ENCODE data around the gene TTC19.

Gene TTC19

GRCh38 chr17:15981208-15981607, 18.4 kb upstream of the TTC19 start (continued):
- no peak for TF ChIP-seq ATF2 (tag by site-specific recombination; IDR thresholded peaks at IDR 0.05; ENCODE audit: low read depth)

- Histone ChIP-seq H3K36me3 (ENCODE audit: control insufficient read depth in 2 of 2, insufficient read depth in 1 of 2, low read length in 2 of 2) (peaks cover 39 to 84% of the 10 kb centered on the region in 2 experiments), H3K9me3 (ENCODE audit: control insufficient read depth, insufficient read depth, low read depth, low read length) (no peaks in the 10 kb centered on the region), H3K4me3 (ENCODE audit: low read depth, low read length) (no peak overlapping the region), H3K27ac (ENCODE audit: extremely low read depth, low read depth, low read length) (no peak overlapping the region), H3K4me1 (ENCODE audit: control insufficient read depth, insufficient read depth, low read length) (no peaks in the 10 kb centered on the region)
- CTCF ChIA-PET = no interaction called here
- POLR2A ChIA-PET = no interaction called here
- no peak for TF ChIP-seq ZNF707 (tag by site-specific recombination; IDR thresholded peaks at IDR 0.05)
- TF ChIP-seq ZNF274 (IDR thresholded peaks at IDR 0.05; ENCODE audit: low read length) = no peak
- no peak for TF ChIP-seq ZNF274 (tag by site-specific recombination; IDR thresholded peaks at IDR 0.05; ENCODE audit: borderline replicate concordance)
- TF ChIP-seq ZNF394 (tag by site-specific recombination; IDR thresholded peaks at IDR 0.05; ENCODE audit: borderline replicate concordance) = no peak
- TF ChIP-seq ZNF292 (tag by site-specific recombination; IDR thresholded peaks at IDR 0.05; ENCODE audit: borderline replicate concordance, low read depth) = no peak
- no peak for TF ChIP-seq ZBTB44 (tag by site-specific recombination; IDR thresholded peaks at IDR 0.05)
- TF ChIP-seq ZNF404 (tag by site-specific recombination; IDR thresholded peaks at IDR 0.05) = no peak
Measured at GRCh38 chr17:15981646-15982580, 17.7 kb upstream of the TTC19 start.

GRCh38 chr17:15996322-15996721, 3.3 kb upstream of the TTC19 start:
- Histone ChIP-seq H3K4me3 (ENCODE audit: low read depth, low read length) (no peak overlapping the region), H3K9me3 (ENCODE audit: control insufficient read depth, insufficient read depth, low read depth, low read length) (no peaks in the 10 kb centered on the region), H3K4me1 (ENCODE audit: control insufficient read depth, insufficient read depth, low read length) (no peaks in the 10 kb centered on the region), H3K36me3 (ENCODE audit: control insufficient read depth in 2 of 2, insufficient read depth in 1 of 2, low read length in 2 of 2) (peaks cover 24 to 37% of the 10 kb centered on the region in 2 experiments), H3K27ac (ENCODE audit: extremely low read depth, low read depth, low read length) (no peak overlapping the region)
- no peak for TF ChIP-seq ZNF560 (tag by site-specific recombination; IDR thresholded peaks at IDR 0.05; ENCODE audit: borderline replicate concordance)
- no peak for TF ChIP-seq ZFP69B (tag by site-specific recombination; IDR thresholded peaks at IDR 0.05)
- TF ChIP-seq ZNF571 (tag by site-specific recombination; IDR thresholded peaks at IDR 0.05) = no peak
- ChIA-PET POLR2A (no interaction called here), CTCF (interaction anchor here (0.8 to 3.7 kb wide), 4 partner anchors 11 to 168 kb away, joined by 3 to 36 read pairs (median 4); partner anchors contain the start of gene ADORA2B)

- Histone ChIP-seq H3K9me3 (ENCODE audit: control insufficient read depth, insufficient read depth, low read depth, low read length) (no peaks in the 10 kb centered on the region), H3K4me3 (ENCODE audit: low read depth, low read length) (no peak overlapping the region), H3K4me1 (ENCODE audit: control insufficient read depth, insufficient read depth, low read length) (no peaks in the 10 kb centered on the region), H3K27ac (ENCODE audit: extremely low read depth, low read depth, low read length) (no peak overlapping the region), H3K36me3 (ENCODE audit: control insufficient read depth in 2 of 2, insufficient read depth in 1 of 2, low read length in 2 of 2) (peaks cover 31 to 47% of the 10 kb centered on the region in 2 experiments)
- ChIA-PET CTCF (interaction anchor here (0.6 to 4.2 kb wide), 9 partner anchors 18 to 934 kb away, joined by 3 to 36 read pairs (median 5); partner anchors contain the start of gene ADORA2B), POLR2A (interaction anchor here (1.2 to 2.8 kb wide), 4 partner anchors 11 to 383 kb away, joined by 3 to 14 read pairs (median 8); partner anchors contain the start of genes ADORA2B and UBB)
- TF ChIP-seq ZFP69B (tag by site-specific recombination; IDR thresholded peaks at IDR 0.05) (no peak), MYNN (tag by site-specific recombination; IDR thresholded peaks at IDR 0.05; ENCODE audit: borderline replicate concordance) (no peak), ZBTB26 (tag by site-specific recombination; optimal IDR thresholded peaks at IDR 0.05) (no peak), ZNF132 (tag by site-specific recombination; IDR thresholded peaks at IDR 0.05; ENCODE audit: borderline replicate concordance) (no peak), PRDM6 (tag by site-specific recombination; IDR thresholded peaks at IDR 0.05) (no peak), ZNF350 (tag by site-specific recombination; IDR thresholded peaks at IDR 0.05) (no peak), ZBTB8A (tag by site-specific recombination; IDR thresholded peaks at IDR 0.05) (no peak), ZNF580 (tag by site-specific recombination; IDR thresholded peaks at IDR 0.05) (no peak), RBAK (tag by site-specific recombination; IDR thresholded peaks at IDR 0.05) (no peak)
Measured at GRCh38 chr17:15998031-15998562, 1.5 kb upstream of the TTC19 start.
